ENCODE data around the gene ADD3. TPM values are rescaled to one million over a fixed set of nuclear protein-coding genes. Genes with fewer than 3 reads are reported as not detected.

The ADD3 gene
- total RNA-seq, 4 donors from 2014 or later: 257 to 644 (median 358) TPM

- no peak overlapping the region for H3K27ac ChIP-seq
- DNase-seq: no peak
- WGBS, 2 donors: 99% methylated on average over 7 of the region's 7 CpGs
Observed at GRCh38 chr10:109993551-109994330, 14.0 kb upstream of the ADD3 start.

DNA sequence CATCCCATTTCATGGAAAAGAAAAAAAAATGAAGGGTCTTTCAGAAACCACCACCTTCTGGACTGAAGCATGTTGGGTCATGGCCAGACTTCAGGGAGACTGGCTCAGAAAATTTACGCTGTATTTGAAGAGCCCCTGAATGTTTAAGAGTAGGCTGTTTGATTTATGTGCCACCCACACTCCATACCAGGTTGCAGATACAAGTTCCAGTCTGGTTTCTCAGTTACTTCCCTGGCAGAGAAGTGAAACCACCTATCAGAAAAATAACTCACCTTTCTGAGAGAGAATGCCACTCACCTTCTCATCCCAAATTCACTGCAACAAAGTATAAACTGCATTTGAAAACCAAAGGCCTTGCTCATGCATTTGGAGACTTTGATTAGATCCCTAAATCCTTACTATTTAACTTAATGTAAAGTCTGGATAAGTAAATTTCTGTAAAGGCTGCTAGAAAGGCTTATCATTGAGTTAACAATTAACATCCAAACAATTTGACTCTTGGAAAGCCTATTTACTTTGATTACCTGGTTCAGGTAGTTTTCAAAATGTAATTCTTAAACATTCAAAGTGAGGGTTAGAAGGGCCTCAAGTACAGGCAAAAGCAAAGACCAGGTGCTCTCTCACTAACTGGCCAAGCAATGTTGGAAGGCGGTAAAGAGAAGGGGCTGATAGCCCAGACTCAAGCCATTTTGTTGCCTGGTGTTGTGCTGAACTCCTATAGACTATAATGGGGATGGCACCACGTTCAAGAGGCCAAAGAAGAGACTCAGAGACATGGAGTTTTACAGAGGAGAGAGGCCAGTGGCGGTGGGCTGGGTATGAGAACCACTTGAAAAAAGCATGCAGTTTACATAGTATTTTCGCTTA, 12.8 kb upstream of the ADD3 start:
- Histone ChIP-seq H3K27me3 (no peaks in the 10 kb centered on the region), H3K27ac (peak overlapping the region in 1 of 3 donors; percentile 19), H3K4me1 (peaks cover 11 to 17% of the 10 kb centered on the region in 2 donors), H3K9me3 (no peaks in the 10 kb centered on the region), H3K36me3 (no peaks in the 10 kb centered on the region), H3K4me3 (replicated peaks in 1 of 3) (no peak overlapping the region)
- TF ChIP-seq, protein P1, sequence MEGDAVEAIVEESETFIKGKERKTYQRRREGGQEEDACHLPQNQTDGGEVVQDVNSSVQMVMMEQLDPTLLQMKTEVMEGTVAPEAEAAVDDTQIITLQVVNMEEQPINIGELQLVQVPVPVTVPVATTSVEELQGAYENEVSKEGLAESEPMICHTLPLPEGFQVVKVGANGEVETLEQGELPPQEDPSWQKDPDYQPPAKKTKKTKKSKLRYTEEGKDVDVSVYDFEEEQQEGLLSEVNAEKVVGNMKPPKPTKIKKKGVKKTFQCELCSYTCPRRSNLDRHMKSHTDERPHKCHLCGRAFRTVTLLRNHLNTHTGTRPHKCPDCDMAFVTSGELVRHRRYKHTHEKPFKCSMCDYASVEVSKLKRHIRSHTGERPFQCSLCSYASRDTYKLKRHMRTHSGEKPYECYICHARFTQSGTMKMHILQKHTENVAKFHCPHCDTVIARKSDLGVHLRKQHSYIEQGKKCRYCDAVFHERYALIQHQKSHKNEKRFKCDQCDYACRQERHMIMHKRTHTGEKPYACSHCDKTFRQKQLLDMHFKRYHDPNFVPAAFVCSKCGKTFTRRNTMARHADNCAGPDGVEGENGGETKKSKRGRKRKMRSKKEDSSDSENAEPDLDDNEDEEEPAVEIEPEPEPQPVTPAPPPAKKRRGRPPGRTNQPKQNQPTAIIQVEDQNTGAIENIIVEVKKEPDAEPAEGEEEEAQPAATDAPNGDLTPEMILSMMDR (IDR thresholded peaks at IDR 0.05): no peak
- no peak for TF ChIP-seq POLR2A (IDR thresholded peaks at IDR 0.05)
- no peak for DNase-seq
- 77% methylated on average over 5 of the region's 5 CpGs for WGBS, 2 donors
- intact Hi-C loops (cut with DNase I): no loop called here

More at GRCh38 chr10:109993551-109994330, 14.0 kb upstream of the ADD3 start:
- no peak for TF ChIP-seq POLR2A (IDR thresholded peaks at IDR 0.05)
- TF ChIP-seq, protein P1 (IDR thresholded peaks at IDR 0.05): no peak
- H3K4me1 ChIP-seq: peaks cover 11 to 17% of the 10 kb centered on the region in 2 donors
- no peaks in the 10 kb centered on the region for H3K9me3 ChIP-seq
- H3K36me3 ChIP-seq: no peaks in the 10 kb centered on the region
- H3K4me3 ChIP-seq (replicated peaks in 1 of 3): no peak overlapping the region
- no peaks in the 10 kb centered on the region for H3K27me3 ChIP-seq
- intact Hi-C loops (cut with DNase I): no loop called here

DNA sequence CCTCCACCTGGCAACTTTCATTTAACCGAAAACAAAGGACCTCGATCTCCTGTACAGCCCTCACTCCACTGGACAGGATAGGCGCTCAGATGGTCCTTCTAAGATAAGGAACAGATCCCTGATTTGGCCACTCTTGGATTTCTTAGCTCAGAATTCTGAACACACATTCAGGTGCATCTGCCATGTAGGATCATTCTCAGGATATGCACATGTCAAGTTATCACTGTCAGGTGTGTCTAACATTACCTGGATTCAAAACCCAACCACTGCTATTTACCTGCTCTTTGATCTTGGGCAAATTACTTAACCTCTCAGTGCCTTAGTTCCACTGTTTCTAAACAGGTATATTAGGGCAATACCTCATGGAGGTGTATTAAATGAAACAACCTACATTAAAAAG, 12.2 kb upstream of the ADD3 start:
- Histone ChIP-seq H3K4me3 (replicated peaks in 1 of 3) (no peak overlapping the region), H3K27ac (peak overlapping the region in 1 of 3 donors; percentile 19), H3K27me3 (no peaks in the 10 kb centered on the region), H3K36me3 (no peaks in the 10 kb centered on the region), H3K9me3 (no peaks in the 10 kb centered on the region), H3K4me1 (peaks cover 11 to 17% of the 10 kb centered on the region in 2 donors)
- TF ChIP-seq, protein P1 (IDR thresholded peaks at IDR 0.05): no peak
- no peak for TF ChIP-seq POLR2A (IDR thresholded peaks at IDR 0.05)
- 88 to 90% methylated on average over 3 of the region's 3 CpGs for WGBS, 2 donors
- intact Hi-C loops (cut with DNase I): no loop called here
- DNase-seq: no peak

- no peaks in the 10 kb centered on the region for H3K9me3 ChIP-seq
- peak overlapping the region in 1 of 3 donors; percentile 5 for H3K27ac ChIP-seq
- intact Hi-C loops (cut with DNase I): no loop called here
- WGBS, 2 donors: 63 to 66% methylated on average over 2 of the region's 2 CpGs
- H3K36me3 ChIP-seq: no peaks in the 10 kb centered on the region
- no peak for TF ChIP-seq POLR2A (IDR thresholded peaks at IDR 0.05)
- TF ChIP-seq, protein P1 (IDR thresholded peaks at IDR 0.05): no peak
- peaks cover 11 to 17% of the 10 kb centered on the region in 2 donors for H3K4me1 ChIP-seq
- DNase-seq: no peak
- H3K27me3 ChIP-seq: no peaks in the 10 kb centered on the region
- no peak overlapping the region for H3K4me3 ChIP-seq (replicated peaks in 1 of 3)
Observed at GRCh38 chr10:109996225-109996624, 11.6 kb upstream of the ADD3 start.
